Measurements from ENCODE around the gene PSMB8. TPM values are rescaled to one million over a fixed set of nuclear protein-coding genes. Genes with fewer than 3 reads are reported as not detected.

PSMB8 gene
- total and polyA plus RNA-seq, 2 of the 8 experiments (the other 6 are each of a cell fraction or from before 2014, with no cell fraction given), result 18.4 to 43.0 TPM

DNA sequence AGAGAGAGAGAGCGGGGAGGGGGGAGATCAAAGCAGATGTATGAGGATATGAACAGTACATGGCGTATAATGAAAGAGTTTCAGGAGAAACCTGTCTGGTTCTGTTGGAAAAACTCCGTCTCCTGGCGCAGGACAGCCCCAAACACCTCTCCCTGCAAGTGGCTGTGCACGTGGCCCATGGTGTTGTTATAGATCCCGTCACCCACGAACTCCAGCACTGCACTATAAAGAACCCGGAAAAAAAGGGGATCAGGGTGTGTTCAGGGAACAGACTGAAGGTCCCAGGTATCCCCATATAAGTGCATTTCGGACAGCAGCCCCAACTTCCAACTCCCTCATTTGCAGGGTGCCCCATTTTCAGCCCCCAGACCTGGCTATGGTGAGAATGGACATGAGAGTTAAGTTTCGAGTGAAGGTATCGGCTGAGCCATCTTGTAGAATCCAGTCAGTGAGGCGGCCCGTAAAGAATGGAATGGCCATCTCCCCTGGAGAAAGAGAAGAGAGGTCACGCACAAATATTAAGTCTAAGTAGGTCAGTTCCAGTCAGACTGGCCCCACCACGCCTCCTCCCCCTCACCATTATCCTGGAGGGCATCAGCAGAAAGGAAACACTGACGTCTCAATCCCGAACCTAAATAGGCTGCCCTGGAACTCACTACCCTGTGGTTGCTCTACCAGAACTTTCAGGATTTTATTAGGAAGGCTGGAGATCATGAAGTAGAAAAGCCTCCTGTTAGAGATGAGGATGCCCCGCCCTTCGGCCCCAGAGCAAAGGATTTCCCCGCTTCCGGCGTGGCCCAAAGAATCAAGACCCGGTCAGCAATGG, 8.4 kb upstream of the PSMB8 start:
- no peak overlapping the region for H3K4ac ChIP-seq (replicated peaks; ENCODE audit: insufficient read length, low read depth, low read length)
- no peak for TF ChIP-seq SIN3A (conservative IDR thresholded peaks at IDR 0.05 in 1 of 2, IDR thresholded peaks at IDR 0.05 in 1 of 2; ENCODE audit: low read depth in 1 of 2, low read length in 2 of 2)

More for the DNA sequence above, 8.4 kb upstream of the PSMB8 start:
- H2BK20ac ChIP-seq (ENCODE audit: low read length), result no peak overlapping the region
- H4K5ac ChIP-seq (ENCODE audit: insufficient read length, low read depth, low read length), result no peak overlapping the region
- no peak overlapping the region for H2BK12ac ChIP-seq (ENCODE audit: low read depth, low read length)
- ChIA-PET POLR2A (ENCODE audit: partially characterized antibody) (interaction anchor here (1.3 to 4.0 kb wide), 3 partner anchors 13 to 118 kb away, joined by 5 to 49 read pairs (median 6); partner anchors contain the start of genes BRD2 and TAP2), CTCF (ENCODE audit: partially characterized antibody) (interaction anchor here (1.0 to 19.9 kb wide), 9 partner anchors 8 to 82 kb away, joined by 3 to 402 read pairs (median 8); partner anchors contain the start of genes PSMB8 and TAP2)
- H3K56ac ChIP-seq (replicated peaks; ENCODE audit: insufficient read length, low read depth, low read length), result no peak overlapping the region
- H2AFZ ChIP-seq (ENCODE audit: low read length), result peak overlapping the region; percentile 78; the same call in 1 of the 2 replicates
- peaks cover 6 to 41% (median 36%) of the 10 kb centered on the region in 4 experiments for H3K27me3 ChIP-seq (replicated peaks in 1 of 4; ENCODE audit: control insufficient read depth in 3 of 4, extremely low read depth in 1 of 4, insufficient read depth in 3 of 4, low read length in 3 of 4)
- peak overlapping the region in 2 of 4 experiments; percentile 54 to 61; a peak in 2 of 7 replicates for H3K9ac ChIP-seq (replicated peaks in 1 of 4; ENCODE audit: extremely low read depth in 1 of 4, low read depth in 3 of 4, low read length in 3 of 4)
- H3K23ac ChIP-seq (ENCODE audit: insufficient read length), result no peak overlapping the region
- DNase-seq (ENCODE audit: low read depth in 1 of 2, low spot score in 2 of 2) (no peak), FAIRE-seq (no peak)
- peak overlapping the region; percentile 59 to 77 (median 76) for H3K4me3 ChIP-seq (ENCODE audit: extremely low read depth in 1 of 4, insufficient read depth in 2 of 4, low read depth in 3 of 4, low read length in 4 of 4)
- peaks cover 0 to 9% (median 0%) of the 10 kb centered on the region in 4 experiments; a peak in 4 of 8 replicates for H3K36me3 ChIP-seq (ENCODE audit: control insufficient read depth in 2 of 4, insufficient read depth in 4 of 4, low read length in 3 of 4)
- no peak overlapping the region for H3K14ac ChIP-seq (ENCODE audit: insufficient read length)
- no peak overlapping the region for H2BK5ac ChIP-seq (ENCODE audit: low read depth, low read length)
- H3K23me2 ChIP-seq (ENCODE audit: low read depth, low read length), result peaks cover 13% of the 10 kb centered on the region
- no peaks in the 10 kb centered on the region for H4K20me1 ChIP-seq (replicated peaks in 1 of 2; ENCODE audit: control insufficient read depth in 1 of 2, insufficient read depth in 2 of 2, low read length in 2 of 2)
- H3K27ac ChIP-seq (ENCODE audit: low read depth, low read length), result no peak overlapping the region
- 63 to 100% methylated on average over 1 to 23 of the region's 23 CpGs for WGBS, 2 experiments (ENCODE audit: extremely low coverage in 1 of 2, insufficient coverage in 1 of 2, insufficient read length in 1 of 2, insufficient replicate concordance in 2 of 2, low coverage in 1 of 2, low lambda C conversion rate in 2 of 2, missing lambda C conversion rate in 1 of 2)
- H3K4me2 ChIP-seq (ENCODE audit: insufficient read depth in 1 of 2, low read depth in 2 of 2, low read length in 2 of 2), result peak overlapping the region; percentile 98 to 99
- H2BK15ac ChIP-seq (ENCODE audit: low read length), result no peak overlapping the region
- no peaks in the 10 kb centered on the region for H3K79me1 ChIP-seq (ENCODE audit: low read depth, low read length)
- no peak overlapping the region for H3K18ac ChIP-seq (ENCODE audit: extremely low read depth, low read length)
- H3K9me3 ChIP-seq (ENCODE audit: insufficient read depth in 2 of 2, low read depth in 1 of 2, low read length in 1 of 2), result no peaks in the 10 kb centered on the region
- no peak overlapping the region for H2AK5ac ChIP-seq (ENCODE audit: low read depth, low read length)
- no peak overlapping the region for H4K8ac ChIP-seq (ENCODE audit: extremely low read depth, insufficient read depth, low read length)
- H4K91ac ChIP-seq (replicated peaks; ENCODE audit: insufficient read length, low read length), result no peak overlapping the region
- peaks cover 0 to 4% (median 1%) of the 10 kb centered on the region in 4 experiments; a peak in 4 of 7 replicates for H3K4me1 ChIP-seq (replicated peaks in 1 of 4; ENCODE audit: control insufficient read depth in 3 of 4, insufficient read depth in 4 of 4, low read length in 3 of 4)
- H3K79me2 ChIP-seq (ENCODE audit: control insufficient read depth in 1 of 2, insufficient read depth in 2 of 2, low read length in 2 of 2), result no peaks in the 10 kb centered on the region
- H2BK120ac ChIP-seq (replicated peaks; ENCODE audit: low read depth, low read length), result no peak overlapping the region
